WTC11 (cell line): Measurements from ENCODE around the gene MAEA.

ENCODE experiments used
- CDX4 ChIP-seq: fragments of 250-450 bp; sonication (Bioruptor Pico); IDR thresholded peaks from 2 replicates; pipeline ENCODE4 v1.9.0; 2021; ENCODE audit warnings: moderate library complexity, mild to moderate bottlenecking, inconsistent platforms, borderline replicate concordance
- CTCF ChIP-seq: fragments of 200-600 bp; IDR thresholded peaks from 2 replicates; pipeline ENCODE4 v1.8.0; 2022; ENCODE audit warnings: antibody characterized with exemption
- GABPB1 ChIP-seq: sonication (generic); formaldehyde crosslinking; IDR thresholded peaks from 2 replicates; pipeline ENCODE4 v1.8.1; 2023; ENCODE audit warnings: mild to moderate bottlenecking, missing genetic modification reagents
- USF1 ChIP-seq: sonication (generic); formaldehyde crosslinking; IDR thresholded peaks from 2 replicates; pipeline ENCODE4 v1.8.0; 2022; ENCODE audit warnings: mild to moderate bottlenecking, missing genetic modification reagents
- ZBTB43 ChIP-seq: sonication (generic); formaldehyde crosslinking; IDR thresholded peaks from 2 replicates; pipeline ENCODE4 v1.8.1; 2023; ENCODE audit warnings: mild to moderate bottlenecking, missing genetic modification reagents
- ZNF263 ChIP-seq: sonication (generic); formaldehyde crosslinking; IDR thresholded peaks from 2 replicates; pipeline ENCODE4 v1.8.1; 2022; ENCODE audit warnings: low read depth, mild to moderate bottlenecking, moderate library complexity, missing genetic modification reagents

- TF ChIP-seq CDX4 (CRISPR knock-in tag) (no peak), USF1 (CRISPR knock-in tag) (no peak), CTCF (no peak), ZNF263 (CRISPR knock-in tag) (no peak), ZBTB43 (CRISPR knock-in tag) (no peak), GABPB1 (CRISPR knock-in tag) (no peak)
These were observed 70.3 kb downstream of the MAEA start for GRCh38 chr4:1359976-1360375.
